PC-3 (cell line): ENCODE data around the gene ANKRD23.

Source experiments
- EZH2 ChIP-seq: fragments of 300-600 bp; sonication (generic); IDR thresholded peaks from one replicate; pipeline ENCODE4 v1.6.1; 2017; ENCODE audit warnings: antibody characterized with exemption, mild to moderate bottlenecking, low read length; ENCODE audit not compliant: unreplicated experiment
- EZH2phosphoT487 ChIP-seq: fragments of 300-600 bp; sonication (generic); IDR thresholded peaks from 2 replicates; pipeline ENCODE4 v1.6.1; 2018; ENCODE audit warnings: mild to moderate bottlenecking, antibody characterized with exemption, low read length, borderline replicate concordance
- TF ChIP-seq, protein P1 (sequence below): fragments of 300-600 bp; sonication (generic); conservative IDR thresholded peaks from 2 replicates; pipeline ENCODE4 v1.5.1; 2017; ENCODE audit warnings: antibody characterized with exemption, low read depth, mild to moderate bottlenecking, low read length

DNA sequence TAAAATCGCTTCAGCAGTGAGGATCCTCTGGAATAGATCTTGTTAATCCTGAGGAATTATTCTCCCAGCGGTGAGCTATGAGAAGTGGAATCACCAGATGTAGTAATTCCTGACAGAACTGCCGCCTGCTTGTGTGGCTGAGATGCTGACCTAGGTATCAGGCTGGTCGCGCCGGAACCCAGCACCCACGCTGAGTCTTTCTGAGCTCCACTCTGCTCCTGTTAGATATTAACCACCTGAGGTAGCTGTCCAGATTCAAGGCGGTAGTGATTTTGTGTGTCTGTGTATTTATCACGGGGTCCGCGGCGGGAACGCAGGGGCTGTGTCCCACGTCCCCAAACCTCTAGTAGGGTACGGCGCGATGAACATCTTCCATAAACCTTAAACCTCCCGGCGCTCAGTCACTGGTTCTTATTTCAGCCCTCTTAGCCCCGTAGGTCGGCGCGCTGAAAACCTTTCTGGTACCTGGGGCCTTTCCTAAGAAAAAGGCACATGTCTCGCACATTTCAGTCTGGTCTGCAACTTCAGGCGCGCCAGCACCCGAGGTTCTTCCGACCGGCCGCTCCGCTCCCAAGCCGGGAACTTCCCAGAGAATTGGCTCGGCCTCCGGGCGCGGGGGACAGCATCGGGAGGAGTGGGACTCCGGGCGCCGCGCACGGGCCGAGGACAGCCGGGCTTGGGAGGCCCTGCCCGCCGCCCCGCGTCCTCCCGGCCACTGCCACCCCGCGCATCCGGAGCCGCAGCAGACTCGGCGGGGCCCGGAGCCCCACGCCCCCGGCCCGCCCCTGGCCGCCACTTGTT, 28.3 kb downstream of the ANKRD23 start:
- TF ChIP-seq, protein P1, sequence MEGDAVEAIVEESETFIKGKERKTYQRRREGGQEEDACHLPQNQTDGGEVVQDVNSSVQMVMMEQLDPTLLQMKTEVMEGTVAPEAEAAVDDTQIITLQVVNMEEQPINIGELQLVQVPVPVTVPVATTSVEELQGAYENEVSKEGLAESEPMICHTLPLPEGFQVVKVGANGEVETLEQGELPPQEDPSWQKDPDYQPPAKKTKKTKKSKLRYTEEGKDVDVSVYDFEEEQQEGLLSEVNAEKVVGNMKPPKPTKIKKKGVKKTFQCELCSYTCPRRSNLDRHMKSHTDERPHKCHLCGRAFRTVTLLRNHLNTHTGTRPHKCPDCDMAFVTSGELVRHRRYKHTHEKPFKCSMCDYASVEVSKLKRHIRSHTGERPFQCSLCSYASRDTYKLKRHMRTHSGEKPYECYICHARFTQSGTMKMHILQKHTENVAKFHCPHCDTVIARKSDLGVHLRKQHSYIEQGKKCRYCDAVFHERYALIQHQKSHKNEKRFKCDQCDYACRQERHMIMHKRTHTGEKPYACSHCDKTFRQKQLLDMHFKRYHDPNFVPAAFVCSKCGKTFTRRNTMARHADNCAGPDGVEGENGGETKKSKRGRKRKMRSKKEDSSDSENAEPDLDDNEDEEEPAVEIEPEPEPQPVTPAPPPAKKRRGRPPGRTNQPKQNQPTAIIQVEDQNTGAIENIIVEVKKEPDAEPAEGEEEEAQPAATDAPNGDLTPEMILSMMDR: no peak
- TF ChIP-seq EZH2 (no peak), EZH2phosphoT487 (no peak)
